ENCODE measurements around the gene KLHDC8B.

DNA sequence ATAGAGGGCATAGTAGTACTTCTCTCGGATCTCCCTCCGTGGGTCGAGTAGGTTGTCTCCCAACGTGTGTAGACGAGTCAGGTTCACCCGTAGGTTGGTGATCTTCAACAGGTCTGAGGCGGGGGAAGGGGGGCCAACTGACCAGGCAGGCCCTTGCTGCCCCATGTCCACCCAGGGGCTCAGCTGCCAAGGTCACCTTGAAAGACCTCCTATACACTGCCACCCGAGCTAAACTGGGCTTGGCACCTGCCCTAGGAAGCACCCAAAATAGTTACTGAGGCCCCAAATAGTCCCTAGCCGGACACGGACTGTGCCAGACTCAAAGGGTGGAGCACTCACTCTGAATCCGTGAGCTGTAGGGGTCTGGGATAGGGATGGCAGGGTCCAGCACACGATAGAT is 40.4 kb upstream of the KLHDC8B start:
- TF ChIP-seq, protein P1, sequence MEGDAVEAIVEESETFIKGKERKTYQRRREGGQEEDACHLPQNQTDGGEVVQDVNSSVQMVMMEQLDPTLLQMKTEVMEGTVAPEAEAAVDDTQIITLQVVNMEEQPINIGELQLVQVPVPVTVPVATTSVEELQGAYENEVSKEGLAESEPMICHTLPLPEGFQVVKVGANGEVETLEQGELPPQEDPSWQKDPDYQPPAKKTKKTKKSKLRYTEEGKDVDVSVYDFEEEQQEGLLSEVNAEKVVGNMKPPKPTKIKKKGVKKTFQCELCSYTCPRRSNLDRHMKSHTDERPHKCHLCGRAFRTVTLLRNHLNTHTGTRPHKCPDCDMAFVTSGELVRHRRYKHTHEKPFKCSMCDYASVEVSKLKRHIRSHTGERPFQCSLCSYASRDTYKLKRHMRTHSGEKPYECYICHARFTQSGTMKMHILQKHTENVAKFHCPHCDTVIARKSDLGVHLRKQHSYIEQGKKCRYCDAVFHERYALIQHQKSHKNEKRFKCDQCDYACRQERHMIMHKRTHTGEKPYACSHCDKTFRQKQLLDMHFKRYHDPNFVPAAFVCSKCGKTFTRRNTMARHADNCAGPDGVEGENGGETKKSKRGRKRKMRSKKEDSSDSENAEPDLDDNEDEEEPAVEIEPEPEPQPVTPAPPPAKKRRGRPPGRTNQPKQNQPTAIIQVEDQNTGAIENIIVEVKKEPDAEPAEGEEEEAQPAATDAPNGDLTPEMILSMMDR (IDR thresholded peaks at IDR 0.05), result no peak
- TF ChIP-seq, protein P2, sequence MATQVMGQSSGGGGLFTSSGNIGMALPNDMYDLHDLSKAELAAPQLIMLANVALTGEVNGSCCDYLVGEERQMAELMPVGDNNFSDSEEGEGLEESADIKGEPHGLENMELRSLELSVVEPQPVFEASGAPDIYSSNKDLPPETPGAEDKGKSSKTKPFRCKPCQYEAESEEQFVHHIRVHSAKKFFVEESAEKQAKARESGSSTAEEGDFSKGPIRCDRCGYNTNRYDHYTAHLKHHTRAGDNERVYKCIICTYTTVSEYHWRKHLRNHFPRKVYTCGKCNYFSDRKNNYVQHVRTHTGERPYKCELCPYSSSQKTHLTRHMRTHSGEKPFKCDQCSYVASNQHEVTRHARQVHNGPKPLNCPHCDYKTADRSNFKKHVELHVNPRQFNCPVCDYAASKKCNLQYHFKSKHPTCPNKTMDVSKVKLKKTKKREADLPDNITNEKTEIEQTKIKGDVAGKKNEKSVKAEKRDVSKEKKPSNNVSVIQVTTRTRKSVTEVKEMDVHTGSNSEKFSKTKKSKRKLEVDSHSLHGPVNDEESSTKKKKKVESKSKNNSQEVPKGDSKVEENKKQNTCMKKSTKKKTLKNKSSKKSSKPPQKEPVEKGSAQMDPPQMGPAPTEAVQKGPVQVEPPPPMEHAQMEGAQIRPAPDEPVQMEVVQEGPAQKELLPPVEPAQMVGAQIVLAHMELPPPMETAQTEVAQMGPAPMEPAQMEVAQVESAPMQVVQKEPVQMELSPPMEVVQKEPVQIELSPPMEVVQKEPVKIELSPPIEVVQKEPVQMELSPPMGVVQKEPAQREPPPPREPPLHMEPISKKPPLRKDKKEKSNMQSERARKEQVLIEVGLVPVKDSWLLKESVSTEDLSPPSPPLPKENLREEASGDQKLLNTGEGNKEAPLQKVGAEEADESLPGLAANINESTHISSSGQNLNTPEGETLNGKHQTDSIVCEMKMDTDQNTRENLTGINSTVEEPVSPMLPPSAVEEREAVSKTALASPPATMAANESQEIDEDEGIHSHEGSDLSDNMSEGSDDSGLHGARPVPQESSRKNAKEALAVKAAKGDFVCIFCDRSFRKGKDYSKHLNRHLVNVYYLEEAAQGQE (IDR thresholded peaks at IDR 0.05; ENCODE audit: insufficient read depth in 1 of 2, low read depth in 2 of 2, low read length in 1 of 2), result no peak
- no peak for TF ChIP-seq POLR2AphosphoS5 (IDR thresholded peaks at IDR 0.05; ENCODE audit: low read depth, low read length)
- no peak for TF ChIP-seq TCF7L2 (IDR thresholded peaks at IDR 0.05; ENCODE audit: low read depth, low read length)

Data from Panc1 (cell line).